Bronchial epithelial cell (primary cell): Measurements from ENCODE around the gene USP14. TPM values are rescaled to one million over a fixed set of nuclear protein-coding genes. Genes with fewer than 3 reads are reported as not detected.

Experiments used
- DNase-seq: peaks from one replicate; pipeline ENCODE4 v3.0.0-alpha.2; 2010; ENCODE audit warnings: low read depth
- FAIRE-seq: peaks from 2 replicates; lab custom pipeline; 2011; peaks lifted over from hg19 to GRCh38; lab: Jason Lieb, UNC
- H3K27me3 ChIP-seq: 2 replicates; pipeline ENCODE4 v1.5.1; 2011; ENCODE audit warnings: low read length; ENCODE audit not compliant: control insufficient read depth, insufficient read depth
- H3K36me3 ChIP-seq: 2 replicates; pipeline ENCODE4 v1.5.1; 2011; ENCODE audit warnings: low read length; ENCODE audit not compliant: control insufficient read depth, insufficient read depth
- H3K4me3 ChIP-seq: 2 replicates; pipeline ENCODE4 v1.5.1; 2011; ENCODE audit warnings: mild to moderate bottlenecking, low read depth, low read length, control low read depth
- total RNA-seq: library from RNA; depleted of rRNA; stranded (reverse); fragments of >200 nt; gene quantifications from 2 replicates; pipeline ENCODE4 v1.2.1, GENCODE V29; 2014
- TF ChIP-seq, protein P1 (sequence below): IDR thresholded peaks from 2 replicates; pipeline ENCODE4 v1.5.1; 2011; ENCODE audit warnings: mild to moderate bottlenecking, moderate library complexity, low read length, control low read depth, inconsistent platforms; ENCODE audit not compliant: insufficient read depth, severe bottlenecking

USP14 gene
- total RNA-seq, 1 donor from 2014 or later = 20.8 TPM

- DNase-seq = no peak
- Histone ChIP-seq H3K36me3 (peaks cover 1% of the 10 kb centered on the region), H3K27me3 (no peaks in the 10 kb centered on the region), H3K4me3 (no peak overlapping the region)
- TF ChIP-seq, protein P1, sequence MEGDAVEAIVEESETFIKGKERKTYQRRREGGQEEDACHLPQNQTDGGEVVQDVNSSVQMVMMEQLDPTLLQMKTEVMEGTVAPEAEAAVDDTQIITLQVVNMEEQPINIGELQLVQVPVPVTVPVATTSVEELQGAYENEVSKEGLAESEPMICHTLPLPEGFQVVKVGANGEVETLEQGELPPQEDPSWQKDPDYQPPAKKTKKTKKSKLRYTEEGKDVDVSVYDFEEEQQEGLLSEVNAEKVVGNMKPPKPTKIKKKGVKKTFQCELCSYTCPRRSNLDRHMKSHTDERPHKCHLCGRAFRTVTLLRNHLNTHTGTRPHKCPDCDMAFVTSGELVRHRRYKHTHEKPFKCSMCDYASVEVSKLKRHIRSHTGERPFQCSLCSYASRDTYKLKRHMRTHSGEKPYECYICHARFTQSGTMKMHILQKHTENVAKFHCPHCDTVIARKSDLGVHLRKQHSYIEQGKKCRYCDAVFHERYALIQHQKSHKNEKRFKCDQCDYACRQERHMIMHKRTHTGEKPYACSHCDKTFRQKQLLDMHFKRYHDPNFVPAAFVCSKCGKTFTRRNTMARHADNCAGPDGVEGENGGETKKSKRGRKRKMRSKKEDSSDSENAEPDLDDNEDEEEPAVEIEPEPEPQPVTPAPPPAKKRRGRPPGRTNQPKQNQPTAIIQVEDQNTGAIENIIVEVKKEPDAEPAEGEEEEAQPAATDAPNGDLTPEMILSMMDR = no peak
- FAIRE-seq = no peak
These were observed 2.6 kb downstream of the USP14 start for GRCh38 chr18:160831-161570.

GRCh38 chr18:172361-172760 is 14.0 kb downstream of the USP14 start:
- TF ChIP-seq, protein P1 = no peak
- Histone ChIP-seq H3K4me3 (no peak overlapping the region), H3K36me3 (peaks cover 2% of the 10 kb centered on the region), H3K27me3 (no peaks in the 10 kb centered on the region)
- DNase-seq (no peak), FAIRE-seq (no peak)

DNA sequence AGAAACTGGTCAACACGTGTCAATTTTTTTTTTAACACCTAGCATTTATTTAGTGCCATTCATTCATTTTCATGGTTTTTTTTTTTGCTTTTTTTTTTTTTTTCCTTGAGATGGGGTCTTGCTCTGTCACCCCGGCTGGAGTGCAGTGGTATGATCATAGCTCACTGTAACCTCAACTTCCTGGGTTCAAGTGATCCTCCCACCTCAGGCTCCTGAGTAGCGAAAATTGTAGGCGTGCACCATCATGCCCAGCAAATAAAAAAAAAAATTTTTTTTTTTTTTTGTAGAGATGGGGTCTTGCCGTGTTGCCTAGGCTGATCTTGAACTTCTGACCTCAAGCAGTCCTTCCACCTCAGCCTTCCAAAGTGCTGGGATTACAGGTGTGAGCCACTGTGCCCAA is 21.1 kb downstream of the USP14 start:
- H3K36me3 ChIP-seq = peaks cover 2% of the 10 kb centered on the region
- no peak for FAIRE-seq
- TF ChIP-seq, protein P1 = no peak
- H3K4me3 ChIP-seq = no peak overlapping the region
- no peaks in the 10 kb centered on the region for H3K27me3 ChIP-seq
- DNase-seq = no peak

DNA sequence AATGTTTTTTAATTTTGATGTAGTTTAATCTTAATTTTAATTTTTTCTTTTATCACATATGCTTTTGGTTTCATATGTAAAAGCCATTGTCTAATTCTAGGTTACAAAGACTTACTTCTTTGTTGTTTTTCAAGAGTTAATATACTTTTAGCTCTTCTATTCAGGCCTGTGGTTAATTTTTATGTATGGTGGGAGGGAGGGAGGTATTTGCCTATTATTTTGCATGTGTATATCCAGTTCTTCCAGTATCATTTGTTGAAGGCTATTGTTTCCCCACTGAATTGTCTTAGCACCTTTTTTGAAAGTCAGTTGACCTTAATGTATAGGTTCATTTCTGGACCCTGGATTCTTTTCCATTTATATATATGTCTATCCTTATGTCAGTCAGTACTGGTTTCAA is 23.4 kb downstream of the USP14 start:
- H3K36me3 ChIP-seq = peaks cover 4% of the 10 kb centered on the region
- FAIRE-seq = no peak
- DNase-seq = no peak

DNA sequence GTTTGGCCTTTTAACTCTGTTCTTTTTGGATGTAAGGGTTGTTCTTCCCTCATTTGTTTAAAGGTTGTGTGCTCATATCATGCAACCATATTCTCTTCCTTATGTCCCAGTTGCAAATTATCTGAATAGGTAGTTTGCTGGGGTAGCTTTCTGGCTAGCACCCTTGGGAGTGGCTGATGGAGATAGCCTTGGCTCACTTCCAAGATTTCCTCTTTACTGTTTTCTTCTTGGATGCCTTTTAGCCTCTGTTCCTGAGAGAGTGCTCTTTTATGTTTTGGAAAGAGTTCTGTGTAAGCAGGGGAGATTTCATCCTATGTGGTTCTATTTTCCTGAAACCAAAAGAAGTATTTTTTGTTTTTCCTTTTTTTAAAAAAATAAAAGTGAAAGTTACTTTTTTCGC is 25.4 kb downstream of the USP14 start:
- Histone ChIP-seq H3K4me3 (no peak overlapping the region), H3K36me3 (peaks cover 4% of the 10 kb centered on the region), H3K27me3 (no peaks in the 10 kb centered on the region)
- FAIRE-seq = no peak
- DNase-seq = no peak
- TF ChIP-seq, protein P1 = no peak

More for the DNA sequence above, 23.4 kb downstream of the USP14 start:
- H3K27me3 ChIP-seq = no peaks in the 10 kb centered on the region
- TF ChIP-seq, protein P1 = no peak
- no peak overlapping the region for H3K4me3 ChIP-seq

- FAIRE-seq = no peak
- no peak overlapping the region for H3K4me3 ChIP-seq
- TF ChIP-seq, protein P1 = no peak
- peaks cover 2% of the 10 kb centered on the region for H3K36me3 ChIP-seq
- no peaks in the 10 kb centered on the region for H3K27me3 ChIP-seq
- DNase-seq = no peak
These were observed 30.9 kb downstream of the USP14 start for GRCh38 chr18:189254-189653.
